Glutamatergic neuron (in vitro differentiated cells): ENCODE results near the gene GGT7. TPM values are rescaled to one million over a fixed set of nuclear protein-coding genes. Genes with fewer than 3 reads are reported as not detected.

ENCODE experiments used
- DNase-seq: peaks from one replicate; pipeline ENCODE4 v3.0.0; 2022
- H3K27ac Mint-ChIP-seq: one replicate; pipeline ENCODE4 v1.8.0; 2020; ENCODE audit warnings: mild to moderate bottlenecking, mixed read lengths, inconsistent platforms; ENCODE audit not compliant: unreplicated experiment
- H3K27me3 Mint-ChIP-seq: one replicate; pipeline ENCODE4 v1.8.0; 2020; ENCODE audit warnings: mild to moderate bottlenecking, moderate library complexity, mixed read lengths, inconsistent platforms; ENCODE audit not compliant: unreplicated experiment
- H3K36me3 Mint-ChIP-seq: one replicate; pipeline ENCODE4 v1.8.0; 2020; ENCODE audit warnings: mild to moderate bottlenecking, mixed read lengths, inconsistent platforms; ENCODE audit not compliant: unreplicated experiment
- H3K4me1 Mint-ChIP-seq: one replicate; pipeline ENCODE4 v1.8.0; 2020; ENCODE audit warnings: mild to moderate bottlenecking, low read depth, mixed read lengths, inconsistent platforms; ENCODE audit not compliant: unreplicated experiment
- H3K4me3 Mint-ChIP-seq: one replicate; pipeline ENCODE4 v1.8.0; 2020; ENCODE audit warnings: mild to moderate bottlenecking, mixed read lengths, inconsistent platforms; ENCODE audit not compliant: unreplicated experiment
- H3K9me3 Mint-ChIP-seq: one replicate; pipeline ENCODE4 v1.8.0; 2020; ENCODE audit warnings: mild to moderate bottlenecking, moderate library complexity, mixed read lengths, inconsistent platforms; ENCODE audit not compliant: unreplicated experiment
- CTCF ChIP-seq: fragments of 200-600 bp; sonication (generic); IDR thresholded peaks from one replicate; pipeline ENCODE4 v1.5.0; 2021; ENCODE audit not compliant: partially characterized antibody, unreplicated experiment
- total RNA-seq: library from RNA; stranded (reverse); fragmentation: NEBNext Ultra II Directional; extraction: Animal tissue kit (Norgen Biotek cat#: 25700); gene quantifications from one replicate; pipeline ENCODE4 v1.2.1, GENCODE V29; 2021; ENCODE audit not compliant: unreplicated experiment

GGT7 gene
- total RNA-seq, 1 donor from 2014 or later, result 81.9 TPM

GRCh38 chr20:34863421-34863965, 9.2 kb downstream of the GGT7 start:
- TF ChIP-seq CTCF, result no peak
- H3K36me3 Mint-ChIP-seq, result no peaks in the 10 kb centered on the region
- DNase-seq, result no peak
- H3K27ac Mint-ChIP-seq, result no peak overlapping the region
- H3K9me3 Mint-ChIP-seq, result peaks cover 4% of the 10 kb centered on the region
- peaks cover 3% of the 10 kb centered on the region for H3K27me3 Mint-ChIP-seq
- no peaks in the 10 kb centered on the region for H3K4me1 Mint-ChIP-seq
- H3K4me3 Mint-ChIP-seq, result no peak overlapping the region

- H3K36me3 Mint-ChIP-seq, result peaks cover 4% of the 10 kb centered on the region
- H3K4me3 Mint-ChIP-seq, result no peak overlapping the region
- peaks cover 3% of the 10 kb centered on the region for H3K27me3 Mint-ChIP-seq
- no peak for TF ChIP-seq CTCF
- H3K4me1 Mint-ChIP-seq, result no peaks in the 10 kb centered on the region
- no peak overlapping the region for H3K27ac Mint-ChIP-seq
- DNase-seq, result no peak
- H3K9me3 Mint-ChIP-seq, result peaks cover 4% of the 10 kb centered on the region
Observed at GRCh38 chr20:34862724-34863123, 9.9 kb downstream of the GGT7 start.

GRCh38 chr20:34861386-34862084, 11.1 kb downstream of the GGT7 start:
- peaks cover 3% of the 10 kb centered on the region for H3K27me3 Mint-ChIP-seq

GRCh38 chr20:34859826-34860545, 12.7 kb downstream of the GGT7 start:
- no peak for DNase-seq
- Mint-ChIP-seq H3K9me3 (peaks cover 4% of the 10 kb centered on the region), H3K27me3 (peaks cover 2% of the 10 kb centered on the region), H3K4me3 (no peak overlapping the region), H3K4me1 (no peaks in the 10 kb centered on the region), H3K36me3 (peaks cover 8% of the 10 kb centered on the region), H3K27ac (no peak overlapping the region)
- no peak for TF ChIP-seq CTCF

More at GRCh38 chr20:34861386-34862084, 11.1 kb downstream of the GGT7 start:
- Mint-ChIP-seq H3K4me1 (no peaks in the 10 kb centered on the region), H3K9me3 (peaks cover 4% of the 10 kb centered on the region), H3K27ac (no peak overlapping the region), H3K4me3 (no peak overlapping the region), H3K36me3 (peaks cover 8% of the 10 kb centered on the region)
- DNase-seq, result no peak
- TF ChIP-seq CTCF, result no peak

GRCh38 chr20:34859367-34859766, 13.3 kb downstream of the GGT7 start:
- H3K27me3 Mint-ChIP-seq, result peaks cover 2% of the 10 kb centered on the region
- peaks cover 8% of the 10 kb centered on the region for H3K36me3 Mint-ChIP-seq
- H3K4me1 Mint-ChIP-seq, result no peaks in the 10 kb centered on the region
- TF ChIP-seq CTCF, result no peak
- no peak overlapping the region for H3K4me3 Mint-ChIP-seq
- no peak overlapping the region for H3K27ac Mint-ChIP-seq
- DNase-seq, result no peak
- H3K9me3 Mint-ChIP-seq, result peaks cover 4% of the 10 kb centered on the region
